Astrocyte of the cerebellum (primary cell): ENCODE measurements around the gene ATXN7L1.
A peak's percentile ranks its signal among the peaks of the same experiment; 100 is the strongest.

Experiments
- DNase-seq: peaks from one replicate; pipeline ENCODE4 v3.0.0-alpha.2; 2011; ENCODE audit warnings: low read depth
- H3K4me3 ChIP-seq: 2 replicates; pipeline ENCODE4 v1.5.1; 2011; ENCODE audit warnings: mild to moderate bottlenecking, low read depth, low read length, moderate library complexity
- in situ Hi-C: cut with HindIII; loops from 2 replicates; pipeline ENCODE4 v1.10.0; 2017; ENCODE audit warnings: low sequenced_read_pairs
- TF ChIP-seq, protein P1 (sequence below): IDR thresholded peaks from 2 replicates; pipeline ENCODE4 v1.5.1; 2012; ENCODE audit warnings: low read length, low read depth, moderate library complexity, mild to moderate bottlenecking; ENCODE audit errors: missing control alignments

ATXN7L1 gene, protein sequence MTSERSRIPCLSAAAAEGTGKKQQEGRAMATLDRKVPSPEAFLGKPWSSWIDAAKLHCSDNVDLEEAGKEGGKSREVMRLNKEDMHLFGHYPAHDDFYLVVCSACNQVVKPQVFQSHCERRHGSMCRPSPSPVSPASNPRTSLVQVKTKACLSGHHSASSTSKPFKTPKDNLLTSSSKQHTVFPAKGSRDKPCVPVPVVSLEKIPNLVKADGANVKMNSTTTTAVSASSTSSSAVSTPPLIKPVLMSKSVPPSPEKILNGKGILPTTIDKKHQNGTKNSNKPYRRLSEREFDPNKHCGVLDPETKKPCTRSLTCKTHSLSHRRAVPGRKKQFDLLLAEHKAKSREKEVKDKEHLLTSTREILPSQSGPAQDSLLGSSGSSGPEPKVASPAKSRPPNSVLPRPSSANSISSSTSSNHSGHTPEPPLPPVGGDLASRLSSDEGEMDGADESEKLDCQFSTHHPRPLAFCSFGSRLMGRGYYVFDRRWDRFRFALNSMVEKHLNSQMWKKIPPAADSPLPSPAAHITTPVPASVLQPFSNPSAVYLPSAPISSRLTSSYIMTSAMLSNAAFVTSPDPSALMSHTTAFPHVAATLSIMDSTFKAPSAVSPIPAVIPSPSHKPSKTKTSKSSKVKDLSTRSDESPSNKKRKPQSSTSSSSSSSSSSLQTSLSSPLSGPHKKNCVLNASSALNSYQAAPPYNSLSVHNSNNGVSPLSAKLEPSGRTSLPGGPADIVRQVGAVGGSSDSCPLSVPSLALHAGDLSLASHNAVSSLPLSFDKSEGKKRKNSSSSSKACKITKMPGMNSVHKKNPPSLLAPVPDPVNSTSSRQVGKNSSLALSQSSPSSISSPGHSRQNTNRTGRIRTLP

DNA sequence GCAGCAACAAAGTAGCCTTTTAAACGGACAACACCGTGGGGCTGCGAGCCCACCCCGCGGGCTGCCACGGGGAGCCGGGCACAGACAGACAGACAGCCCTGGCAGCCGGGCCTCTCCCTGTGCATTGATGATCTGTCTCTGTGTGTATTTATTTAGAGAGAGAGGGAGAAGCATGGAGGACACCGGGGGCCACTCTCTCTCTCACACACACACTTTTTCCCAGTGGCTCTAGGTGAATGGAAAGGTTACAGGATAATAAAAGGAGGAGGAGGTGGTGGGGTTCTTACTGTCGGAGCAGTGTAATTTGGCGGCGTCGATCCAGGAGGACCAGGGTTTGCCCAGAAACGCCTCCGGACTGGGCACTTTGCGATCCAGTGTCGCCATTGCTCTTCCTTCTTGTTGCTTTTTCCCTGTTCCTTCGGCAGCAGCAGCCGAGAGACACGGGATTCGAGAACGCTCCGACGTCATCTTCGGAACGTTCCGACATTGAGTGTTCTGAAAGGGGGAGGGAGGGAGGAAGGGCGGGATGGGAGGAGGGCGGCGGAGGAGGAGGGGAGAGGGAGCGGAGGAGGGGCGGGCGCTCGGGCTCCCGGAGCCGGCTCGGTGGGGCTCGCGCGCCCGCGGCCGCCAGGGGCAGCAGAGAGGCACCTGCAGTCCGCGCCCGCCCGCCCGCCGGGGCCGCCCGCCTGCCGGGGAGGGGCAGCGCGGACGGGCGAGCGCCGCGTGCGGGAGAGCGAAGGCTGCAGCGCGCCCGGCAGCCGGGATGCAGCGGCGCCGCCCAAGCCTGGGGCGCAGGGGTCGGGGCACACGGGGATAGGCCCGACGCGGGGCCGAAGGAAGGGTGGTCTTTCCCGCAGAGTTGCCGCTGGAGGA, at the start of gene ATXN7L1:
Gene ATXN7L1, minus strand, starts transcription at position 509 of the 873 bp plus-strand sequence. Its CDS starts 41 bp downstream, at position 468.
- peak; percentile 95 for DNase-seq
- H3K4me3 ChIP-seq = peak within 1 kb of the TSS; percentile 89
- in situ Hi-C loops = no loop called here
- TF ChIP-seq, protein P1, sequence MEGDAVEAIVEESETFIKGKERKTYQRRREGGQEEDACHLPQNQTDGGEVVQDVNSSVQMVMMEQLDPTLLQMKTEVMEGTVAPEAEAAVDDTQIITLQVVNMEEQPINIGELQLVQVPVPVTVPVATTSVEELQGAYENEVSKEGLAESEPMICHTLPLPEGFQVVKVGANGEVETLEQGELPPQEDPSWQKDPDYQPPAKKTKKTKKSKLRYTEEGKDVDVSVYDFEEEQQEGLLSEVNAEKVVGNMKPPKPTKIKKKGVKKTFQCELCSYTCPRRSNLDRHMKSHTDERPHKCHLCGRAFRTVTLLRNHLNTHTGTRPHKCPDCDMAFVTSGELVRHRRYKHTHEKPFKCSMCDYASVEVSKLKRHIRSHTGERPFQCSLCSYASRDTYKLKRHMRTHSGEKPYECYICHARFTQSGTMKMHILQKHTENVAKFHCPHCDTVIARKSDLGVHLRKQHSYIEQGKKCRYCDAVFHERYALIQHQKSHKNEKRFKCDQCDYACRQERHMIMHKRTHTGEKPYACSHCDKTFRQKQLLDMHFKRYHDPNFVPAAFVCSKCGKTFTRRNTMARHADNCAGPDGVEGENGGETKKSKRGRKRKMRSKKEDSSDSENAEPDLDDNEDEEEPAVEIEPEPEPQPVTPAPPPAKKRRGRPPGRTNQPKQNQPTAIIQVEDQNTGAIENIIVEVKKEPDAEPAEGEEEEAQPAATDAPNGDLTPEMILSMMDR = peak; percentile 18

DNA sequence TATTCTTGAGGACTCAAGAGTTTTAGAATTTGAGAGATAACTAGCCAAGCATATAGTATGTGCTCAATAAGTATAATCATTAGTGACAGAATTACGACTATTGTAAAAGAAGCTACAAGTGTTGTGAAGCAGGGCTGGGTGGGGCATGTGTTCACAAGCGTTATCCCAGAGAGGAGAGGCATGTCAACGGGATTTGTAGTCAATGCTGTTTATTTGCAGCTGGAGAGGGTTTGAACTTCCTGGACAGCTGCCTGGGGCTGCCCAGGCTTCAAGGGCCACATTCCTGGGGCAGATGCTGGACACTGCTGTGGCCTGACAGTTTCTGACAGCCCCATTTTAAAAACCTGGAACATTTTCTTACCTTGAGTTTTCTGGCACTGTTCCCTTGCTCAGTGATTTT, 49.7 kb upstream of the ATXN7L1 start:
- TF ChIP-seq, protein P1 = no peak
- in situ Hi-C loops = no loop called here
- no peak for DNase-seq
- H3K4me3 ChIP-seq = no peak overlapping the region

DNA sequence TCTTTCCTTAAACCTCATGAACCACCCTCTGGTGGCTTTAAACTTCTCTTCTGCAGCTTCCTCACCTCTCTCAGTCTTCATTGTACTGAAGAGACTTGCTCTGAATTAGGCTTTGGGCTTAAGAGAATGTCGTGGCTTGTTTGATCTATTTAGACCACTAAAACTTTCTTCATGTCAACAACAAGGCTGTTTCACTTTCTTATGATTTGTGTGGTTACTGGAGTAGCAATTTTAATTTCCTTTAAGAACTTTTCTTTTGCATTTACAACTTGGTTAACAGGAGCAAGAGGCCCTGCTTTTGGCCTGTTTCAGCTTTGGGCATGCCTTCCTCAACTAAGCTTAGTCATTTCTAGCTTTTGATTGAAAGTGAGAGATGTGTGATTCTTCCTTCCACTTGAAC, 48.5 kb upstream of the ATXN7L1 start:
- no peak overlapping the region for H3K4me3 ChIP-seq
- in situ Hi-C loops = no loop called here
- no peak for DNase-seq
- TF ChIP-seq, protein P1 = no peak

DNA sequence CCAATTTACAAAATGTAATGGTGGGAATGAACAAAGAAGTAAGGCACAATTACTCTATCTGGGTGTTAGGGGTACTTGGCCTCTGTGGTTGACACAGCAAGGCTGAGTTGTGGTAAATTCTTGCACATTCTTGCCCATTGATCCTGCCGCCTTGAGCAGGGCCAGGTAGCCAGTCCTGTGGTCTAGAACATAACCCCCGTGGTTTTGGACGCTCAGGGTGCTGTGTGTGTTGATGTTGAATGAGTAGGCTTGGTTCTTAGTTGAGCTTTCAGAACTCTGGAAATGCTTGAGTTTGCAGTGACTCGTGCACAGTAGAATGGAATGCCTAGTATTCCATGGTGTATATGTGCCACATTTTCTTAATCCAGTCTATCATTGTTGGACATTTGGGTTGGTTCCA, 44.4 kb upstream of the ATXN7L1 start:
- TF ChIP-seq, protein P1 = no peak
- in situ Hi-C loops = no loop called here
- DNase-seq = no peak
- H3K4me3 ChIP-seq = no peak overlapping the region

DNA sequence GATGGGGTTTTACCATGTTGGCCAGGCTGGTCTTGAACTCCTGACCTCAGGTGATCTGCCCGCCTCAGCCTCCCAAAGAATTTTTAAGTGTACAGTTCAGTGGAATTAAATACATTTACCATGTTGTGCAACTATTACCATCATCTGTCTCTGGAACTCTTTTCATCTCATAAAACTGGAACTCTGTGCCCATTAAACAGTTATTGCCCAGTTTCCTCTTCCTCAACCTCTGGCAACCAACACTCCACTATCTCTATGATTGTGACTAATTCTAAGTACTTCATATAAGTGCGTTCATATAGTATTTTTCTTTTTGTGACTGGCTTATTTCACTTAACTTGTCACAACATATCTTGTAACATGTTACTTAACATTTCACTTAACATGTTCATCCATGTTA, 41.3 kb upstream of the ATXN7L1 start:
- in situ Hi-C loops = no loop called here
- DNase-seq = no peak

More for the DNA sequence above, 41.3 kb upstream of the ATXN7L1 start:
- TF ChIP-seq, protein P1 = no peak
- H3K4me3 ChIP-seq = no peak overlapping the region
